WTC11 (cell line): ENCODE data around the gene ERMAP. TPM values are rescaled to one million over a fixed set of nuclear protein-coding genes. Genes with fewer than 3 reads are reported as not detected.

ENCODE experiments used
- ATAC-seq: fragments of 200-7000 bp; cut with Tn5 transposase; 2 replicates; pipeline ENCODE4 v1.10.0; 2021; ENCODE audit warnings: mild to moderate bottlenecking, moderate library complexity
- CTCF ChIA-PET: fragments of 300-600 bp; sonication (Branson Sonifier 250); formaldehyde crosslinking; loops from one replicate; lab custom pipeline; 2021; ENCODE audit warnings: antibody characterized with exemption; lab: Charles Lee
- POLR2A ChIA-PET: fragments of 350-600 bp; sonication (Branson Sonifier 250); formaldehyde crosslinking; loops from one replicate; lab custom pipeline; 2021; ENCODE audit warnings: antibody characterized with exemption; lab: Charles Lee
- DNase-seq: peaks from one replicate; pipeline ENCODE4 v3.0.0; 2021; ENCODE audit warnings: low spot score
- H3K27ac Mint-ChIP-seq: 2 replicates; pipeline ENCODE4 v1.8.0; 2021; ENCODE audit warnings: mixed read lengths
- H3K27me3 Mint-ChIP-seq: 2 replicates; pipeline ENCODE4 v1.8.0; 2021; ENCODE audit warnings: low read depth, mild to moderate bottlenecking, moderate library complexity, mixed read lengths
- H3K36me3 Mint-ChIP-seq: 2 replicates; pipeline ENCODE4 v1.8.0; 2021; ENCODE audit warnings: mixed read lengths
- H3K4me1 Mint-ChIP-seq: 2 replicates; pipeline ENCODE4 v1.8.0; 2022; ENCODE audit warnings: mixed read lengths
- H3K4me3 Mint-ChIP-seq: 2 replicates; pipeline ENCODE4 v1.8.0; 2021; ENCODE audit warnings: mild to moderate bottlenecking, moderate library complexity, mixed read lengths
- H3K9me3 Mint-ChIP-seq: 2 replicates; pipeline ENCODE4 v1.8.0; 2021; ENCODE audit warnings: mixed read lengths
- ATF1 ChIP-seq: sonication (generic); formaldehyde crosslinking; IDR thresholded peaks from 2 replicates; pipeline ENCODE4 v1.8.1; 2023; ENCODE audit warnings: mild to moderate bottlenecking, moderate library complexity, missing genetic modification reagents
- ATF3 ChIP-seq: sonication (generic); formaldehyde crosslinking; conservative IDR thresholded peaks from 2 replicates; pipeline ENCODE4 v1.8.1; 2022; ENCODE audit warnings: mild to moderate bottlenecking, missing genetic modification reagents
- CREM ChIP-seq: sonication (generic); formaldehyde crosslinking; IDR thresholded peaks from 2 replicates; pipeline ENCODE4 v1.8.1; 2022; ENCODE audit warnings: mild to moderate bottlenecking, missing genetic modification reagents, moderate library complexity
- E2F1 ChIP-seq: sonication (generic); formaldehyde crosslinking; IDR thresholded peaks from 2 replicates; pipeline ENCODE4 v1.8.0; 2022; ENCODE audit warnings: mild to moderate bottlenecking, missing genetic modification reagents
- ELF4 ChIP-seq: sonication (generic); formaldehyde crosslinking; IDR thresholded peaks from 2 replicates; pipeline ENCODE4 v1.8.1; 2022; ENCODE audit warnings: low read depth, mild to moderate bottlenecking, moderate library complexity, missing genetic modification reagents
- EMX1 ChIP-seq: fragments of 250-450 bp; sonication (Bioruptor Pico); IDR thresholded peaks from 2 replicates; pipeline ENCODE4 v1.8.0; 2021; ENCODE audit warnings: mild to moderate bottlenecking
- ETV6 ChIP-seq: sonication (generic); formaldehyde crosslinking; IDR thresholded peaks from 2 replicates; pipeline ENCODE4 v1.8.1; 2022; ENCODE audit warnings: mild to moderate bottlenecking, missing genetic modification reagents
- FOXJ3 ChIP-seq: sonication (generic); formaldehyde crosslinking; IDR thresholded peaks from 2 replicates; pipeline ENCODE4 v1.9.0; 2021; ENCODE audit warnings: missing genetic modification reagents, mild to moderate bottlenecking, borderline replicate concordance
- HMGA2 ChIP-seq: fragments of 250-450 bp; sonication (Bioruptor Pico); IDR thresholded peaks from 2 replicates; pipeline ENCODE4 v1.4.0; 2021; ENCODE audit warnings: mild to moderate bottlenecking, moderate library complexity
- JAZF1 ChIP-seq: fragments of 250-450 bp; sonication (Bioruptor Pico); IDR thresholded peaks from 2 replicates; pipeline ENCODE4 v1.9.0; 2021; ENCODE audit warnings: moderate library complexity, mild to moderate bottlenecking, inconsistent platforms
- NFE2L1 ChIP-seq: sonication (generic); formaldehyde crosslinking; IDR thresholded peaks from 2 replicates; pipeline ENCODE4 v1.8.1; 2023; ENCODE audit warnings: missing genetic modification reagents
- NR1H2 ChIP-seq: sonication (generic); formaldehyde crosslinking; IDR thresholded peaks from 2 replicates; pipeline ENCODE4 v1.9.0; 2021; ENCODE audit warnings: mild to moderate bottlenecking, moderate library complexity, missing genetic modification reagents
- ZMAT4 ChIP-seq: fragments of 250-450 bp; sonication (Bioruptor Pico); IDR thresholded peaks from 2 replicates; pipeline ENCODE4 v1.9.0; 2021; ENCODE audit warnings: mild to moderate bottlenecking
- ZNF121 ChIP-seq: sonication (generic); formaldehyde crosslinking; IDR thresholded peaks from 2 replicates; pipeline ENCODE4 v1.8.0; 2023; ENCODE audit warnings: missing genetic modification reagents
- ZNF138 ChIP-seq: sonication (generic); formaldehyde crosslinking; conservative IDR thresholded peaks from 2 replicates; pipeline ENCODE4 v1.8.1; 2022; ENCODE audit warnings: mild to moderate bottlenecking, moderate library complexity, missing genetic modification reagents
- ZNF281 ChIP-seq: sonication (generic); formaldehyde crosslinking; IDR thresholded peaks from 2 replicates; pipeline ENCODE4 v1.8.0; 2023; ENCODE audit warnings: mild to moderate bottlenecking, missing genetic modification reagents
- ZNF396 ChIP-seq: fragments of 250-450 bp; sonication (Bioruptor Pico); IDR thresholded peaks from 2 replicates; pipeline ENCODE4 v1.8.0; 2021; ENCODE audit warnings: mild to moderate bottlenecking, moderate library complexity, borderline replicate concordance
- ZNF512 ChIP-seq: sonication (generic); formaldehyde crosslinking; IDR thresholded peaks from 2 replicates; pipeline ENCODE4 v1.8.1; 2022; ENCODE audit warnings: missing genetic modification reagents, borderline replicate concordance
- ZNF532 ChIP-seq: fragments of 250-450 bp; sonication (Bioruptor Pico); IDR thresholded peaks from 2 replicates; pipeline ENCODE4 v1.9.0; 2021; ENCODE audit warnings: mild to moderate bottlenecking, borderline replicate concordance
- ZNF671 ChIP-seq: fragments of 250-450 bp; sonication (Bioruptor Pico); IDR thresholded peaks from 2 replicates; pipeline ENCODE4 v1.8.0; 2021; ENCODE audit warnings: mild to moderate bottlenecking
- ZSCAN18 ChIP-seq: fragments of 250-450 bp; sonication (Bioruptor Pico); IDR thresholded peaks from 2 replicates; pipeline ENCODE4 v2.1.2; 2022; ENCODE audit warnings: mild to moderate bottlenecking, moderate library complexity
- total RNA-seq: library from RNA; stranded (reverse); gene quantifications from 3 replicates; pipeline ENCODE4 v1.2.3, GENCODE V29; 2021

ERMAP gene
- total RNA-seq, 1 experiment from 2014 or later, result 2.6 TPM

- TF ChIP-seq ZNF671 (CRISPR knock-in tag) (no peak), NFE2L1 (CRISPR knock-in tag) (no peak)
These were observed 31.8 kb upstream of the ERMAP start, which contains the start of gene TMEM269 (continued) for GRCh38 chr1:42784946-42785693.

GRCh38 chr1:42786097-42786496 lies 30.8 kb upstream of the ERMAP start:
- CTCF ChIA-PET, result no interaction called here
- Mint-ChIP-seq H3K27ac (no peak overlapping the region), H3K4me1 (peaks cover 8% of the 10 kb centered on the region), H3K36me3 (peaks cover 7% of the 10 kb centered on the region), H3K4me3 (no peak overlapping the region), H3K9me3 (no peaks in the 10 kb centered on the region), H3K27me3 (no peaks in the 10 kb centered on the region)
- no peak for ATAC-seq
- no peak for TF ChIP-seq ZNF532 (CRISPR knock-in tag)
- TF ChIP-seq HMGA2 (CRISPR knock-in tag), result no peak
- TF ChIP-seq ZNF121 (CRISPR knock-in tag), result no peak
- no peak for TF ChIP-seq ELF4 (CRISPR knock-in tag)
- no peak for TF ChIP-seq E2F1
- no peak for TF ChIP-seq JAZF1
- no peak for TF ChIP-seq FOXJ3
- TF ChIP-seq NR1H2 (CRISPR knock-in tag), result no peak
- no peak for TF ChIP-seq ZMAT4 (CRISPR knock-in tag)
- TF ChIP-seq ETV6 (CRISPR knock-in tag), result no peak
- TF ChIP-seq ZNF396 (CRISPR knock-in tag), result no peak
- TF ChIP-seq EMX1 (CRISPR knock-in tag), result no peak
- no peak for TF ChIP-seq ZNF512 (CRISPR knock-in tag)
- TF ChIP-seq ZNF281 (CRISPR knock-in tag), result no peak
- no peak for TF ChIP-seq ZSCAN18 (CRISPR knock-in tag)
- TF ChIP-seq CREM (CRISPR knock-in tag), result no peak
- no peak for TF ChIP-seq ZNF138 (CRISPR knock-in tag)
- TF ChIP-seq ATF1 (CRISPR knock-in tag), result no peak
- no peak for TF ChIP-seq ATF3 (CRISPR knock-in tag)
- DNase-seq, result no peak
- POLR2A ChIA-PET, result no interaction called here
